Glutamatergic neuron (in vitro differentiated cells): Measurements from ENCODE around the gene LRRC3. TPM values are rescaled to one million over a fixed set of nuclear protein-coding genes. Genes with fewer than 3 reads are reported as not detected.

ENCODE experiments used
- DNase-seq: peaks from one replicate; pipeline ENCODE4 v3.0.0; 2022
- H3K27ac Mint-ChIP-seq: one replicate; pipeline ENCODE4 v1.8.0; 2020; ENCODE audit warnings: mild to moderate bottlenecking, mixed read lengths, inconsistent platforms; ENCODE audit not compliant: unreplicated experiment
- H3K27me3 Mint-ChIP-seq: one replicate; pipeline ENCODE4 v1.8.0; 2020; ENCODE audit warnings: mild to moderate bottlenecking, moderate library complexity, mixed read lengths, inconsistent platforms; ENCODE audit not compliant: unreplicated experiment
- H3K36me3 Mint-ChIP-seq: one replicate; pipeline ENCODE4 v1.8.0; 2020; ENCODE audit warnings: mild to moderate bottlenecking, mixed read lengths, inconsistent platforms; ENCODE audit not compliant: unreplicated experiment
- H3K4me1 Mint-ChIP-seq: one replicate; pipeline ENCODE4 v1.8.0; 2020; ENCODE audit warnings: mild to moderate bottlenecking, low read depth, mixed read lengths, inconsistent platforms; ENCODE audit not compliant: unreplicated experiment
- H3K4me3 Mint-ChIP-seq: one replicate; pipeline ENCODE4 v1.8.0; 2020; ENCODE audit warnings: mild to moderate bottlenecking, mixed read lengths, inconsistent platforms; ENCODE audit not compliant: unreplicated experiment
- H3K9me3 Mint-ChIP-seq: one replicate; pipeline ENCODE4 v1.8.0; 2020; ENCODE audit warnings: mild to moderate bottlenecking, moderate library complexity, mixed read lengths, inconsistent platforms; ENCODE audit not compliant: unreplicated experiment
- total RNA-seq: library from RNA; stranded (reverse); fragmentation: NEBNext Ultra II Directional; extraction: Animal tissue kit (Norgen Biotek cat#: 25700); gene quantifications from one replicate; pipeline ENCODE4 v1.2.1, GENCODE V29; 2021; ENCODE audit not compliant: unreplicated experiment
- TF ChIP-seq, protein P1 (sequence below): fragments of 200-600 bp; sonication (generic); IDR thresholded peaks from one replicate; pipeline ENCODE4 v1.5.0; 2021; ENCODE audit not compliant: partially characterized antibody, unreplicated experiment

Gene LRRC3
- total RNA-seq, 1 donor from 2014 or later: 5.8 TPM

GRCh38 chr21:44438531-44439210 lies 16.6 kb upstream of the LRRC3 start:
- Mint-ChIP-seq H3K27me3 (peaks cover 6% of the 10 kb centered on the region), H3K4me3 (no peak overlapping the region), H3K9me3 (peaks cover 4% of the 10 kb centered on the region), H3K36me3 (no peaks in the 10 kb centered on the region), H3K27ac (no peak overlapping the region), H3K4me1 (no peaks in the 10 kb centered on the region)
- TF ChIP-seq, protein P1, sequence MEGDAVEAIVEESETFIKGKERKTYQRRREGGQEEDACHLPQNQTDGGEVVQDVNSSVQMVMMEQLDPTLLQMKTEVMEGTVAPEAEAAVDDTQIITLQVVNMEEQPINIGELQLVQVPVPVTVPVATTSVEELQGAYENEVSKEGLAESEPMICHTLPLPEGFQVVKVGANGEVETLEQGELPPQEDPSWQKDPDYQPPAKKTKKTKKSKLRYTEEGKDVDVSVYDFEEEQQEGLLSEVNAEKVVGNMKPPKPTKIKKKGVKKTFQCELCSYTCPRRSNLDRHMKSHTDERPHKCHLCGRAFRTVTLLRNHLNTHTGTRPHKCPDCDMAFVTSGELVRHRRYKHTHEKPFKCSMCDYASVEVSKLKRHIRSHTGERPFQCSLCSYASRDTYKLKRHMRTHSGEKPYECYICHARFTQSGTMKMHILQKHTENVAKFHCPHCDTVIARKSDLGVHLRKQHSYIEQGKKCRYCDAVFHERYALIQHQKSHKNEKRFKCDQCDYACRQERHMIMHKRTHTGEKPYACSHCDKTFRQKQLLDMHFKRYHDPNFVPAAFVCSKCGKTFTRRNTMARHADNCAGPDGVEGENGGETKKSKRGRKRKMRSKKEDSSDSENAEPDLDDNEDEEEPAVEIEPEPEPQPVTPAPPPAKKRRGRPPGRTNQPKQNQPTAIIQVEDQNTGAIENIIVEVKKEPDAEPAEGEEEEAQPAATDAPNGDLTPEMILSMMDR: no peak
- no peak for DNase-seq

DNA sequence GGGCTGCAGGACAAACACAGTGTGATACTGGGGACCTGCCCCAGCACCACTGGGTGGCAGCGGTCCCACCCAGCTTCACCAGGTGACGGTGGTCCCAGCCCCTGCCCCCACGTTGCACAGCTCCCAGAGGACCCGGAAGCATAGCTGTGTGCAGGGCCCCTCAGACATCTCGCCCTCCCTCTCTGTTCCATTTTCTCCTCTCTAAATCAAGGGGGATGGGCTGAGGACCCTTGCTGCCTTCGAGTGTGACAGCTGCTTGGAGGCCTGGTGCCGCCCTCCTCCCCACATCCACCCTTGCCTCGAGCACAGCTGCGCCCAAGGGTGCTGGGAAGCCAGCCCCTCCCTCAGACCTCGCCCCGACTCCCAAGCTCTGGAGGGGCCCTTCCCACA lies 16.1 kb upstream of the LRRC3 start:
- H3K27ac Mint-ChIP-seq: no peak overlapping the region
- TF ChIP-seq, protein P1: no peak
- peaks cover 6% of the 10 kb centered on the region for H3K27me3 Mint-ChIP-seq
- DNase-seq: no peak
- H3K9me3 Mint-ChIP-seq: peaks cover 4% of the 10 kb centered on the region
- H3K4me1 Mint-ChIP-seq: no peaks in the 10 kb centered on the region
- H3K36me3 Mint-ChIP-seq: no peaks in the 10 kb centered on the region
- H3K4me3 Mint-ChIP-seq: no peak overlapping the region

- Mint-ChIP-seq H3K27me3 (peaks cover 4% of the 10 kb centered on the region), H3K27ac (no peak overlapping the region), H3K9me3 (peaks cover 4% of the 10 kb centered on the region), H3K36me3 (no peaks in the 10 kb centered on the region), H3K4me3 (no peak overlapping the region), H3K4me1 (no peaks in the 10 kb centered on the region)
- DNase-seq: no peak
- TF ChIP-seq, protein P1: no peak
Observed at GRCh38 chr21:44440241-44441040, 14.9 kb upstream of the LRRC3 start.

GRCh38 chr21:44441041-44441400 lies 14.3 kb upstream of the LRRC3 start:
- peaks cover 4% of the 10 kb centered on the region for H3K9me3 Mint-ChIP-seq
- no peak overlapping the region for H3K27ac Mint-ChIP-seq
- H3K4me1 Mint-ChIP-seq: no peaks in the 10 kb centered on the region
- H3K27me3 Mint-ChIP-seq: peaks cover 4% of the 10 kb centered on the region
- TF ChIP-seq, protein P1: no peak
- no peak for DNase-seq
- no peaks in the 10 kb centered on the region for H3K36me3 Mint-ChIP-seq
- no peak overlapping the region for H3K4me3 Mint-ChIP-seq

- Mint-ChIP-seq H3K9me3 (peaks cover 2% of the 10 kb centered on the region), H3K4me1 (no peaks in the 10 kb centered on the region), H3K27me3 (peaks cover 3% of the 10 kb centered on the region), H3K27ac (no peak overlapping the region), H3K4me3 (no peak overlapping the region), H3K36me3 (no peaks in the 10 kb centered on the region)
- DNase-seq: no peak
- TF ChIP-seq, protein P1: no peak
Observed at GRCh38 chr21:44441581-44442265, 13.6 kb upstream of the LRRC3 start.
